HepG2 (cell line): Measurements from ENCODE around the gene MS4A15. TPM values are rescaled to one million over a fixed set of nuclear protein-coding genes. Genes with fewer than 3 reads are reported as not detected.

Experiments used
- ATAC-seq: fragments of 200-7000 bp; cut with Tn5 transposase; 3 replicates; pipeline ENCODE4 v1.9.1; 2020; ENCODE audit warnings: mild to moderate bottlenecking, moderate library complexity
- BruUV-seq: library from RNA; stranded (reverse); fragments of 400-500 nt; replicated peaks from 2 replicates; lab custom pipeline; 2021; lab: Mats Ljungman, UMichigan
- CTCF ChIA-PET: fragments of 300-600 bp; formaldehyde crosslinking; extraction: SDS; loops from one replicate; lab custom pipeline; 2021; ENCODE audit warnings: low total read pairs, inconsistent platforms, low intra/inter-chr PET ratio; lab: Yijun Ruan, JAX
- POLR2A ChIA-PET: fragments of 350-600 bp; sonication (Branson Sonifier 250); formaldehyde crosslinking; loops from one replicate; lab custom pipeline; 2020; ENCODE audit warnings: antibody characterized with exemption, inconsistent platforms; lab: Yijun Ruan, JAX
- DNase-seq: peaks from one replicate; pipeline ENCODE4 v3.0.0-alpha.2; 2015; ENCODE audit warnings: low spot score
- FAIRE-seq: peaks from 3 replicates; lab custom pipeline; 2011; peaks lifted over from hg19 to GRCh38; lab: Jason Lieb, UNC
- H2AFZ ChIP-seq: one replicate; pipeline ENCODE4 v1.6.1; 2011; ENCODE audit warnings: low read length, inconsistent platforms
- H3K27ac ChIP-seq: fragments of 300-600 bp; 3 replicates; pipeline ENCODE4 v1.8.0; 2011; ENCODE audit warnings: mixed run types, mild to moderate bottlenecking, mixed read lengths, low read length, inconsistent platforms; ENCODE audit not compliant: insufficient read depth; ENCODE audit errors: extremely low read length
- H3K27me3 ChIP-seq, 2 experiments: fragments of 200-600 bp in 1 of 2; 2 replicates in 1 of 2; 3 replicates in 1 of 2; pipeline versions ENCODE4 v1.6.0 to v1.8.0; 2011; ENCODE audit warnings: low read length in 2 of 2, mild to moderate bottlenecking in 2 of 2, moderate library complexity in 2 of 2, inconsistent platforms in 1 of 2; ENCODE audit not compliant: insufficient read depth in 2 of 2, control insufficient read depth in 1 of 2
- H3K36me3 ChIP-seq, 2 experiments: fragments of 200-600 bp in 1 of 2; replicated peaks in 1 of 2; 2 replicates in 1 of 2; 3 replicates in 1 of 2; pipeline versions ENCODE4 v1.5.1 to v1.8.0; 2011; ENCODE audit warnings: low read length in 2 of 2, inconsistent platforms in 1 of 2; ENCODE audit not compliant: insufficient read depth in 2 of 2, control insufficient read depth in 1 of 2
- H3K4me1 ChIP-seq: 2 replicates; pipeline ENCODE4 v1.5.1; 2012; ENCODE audit warnings: low read length, inconsistent platforms; ENCODE audit not compliant: insufficient read depth
- H3K4me2 ChIP-seq: 2 replicates; pipeline ENCODE4 v1.6.0; 2011; ENCODE audit warnings: low read depth, low read length, inconsistent platforms
- H3K4me3 ChIP-seq, 3 experiments: fragments of 200-600 bp in 1 of 3; sonication (generic), shearing (Covaris generic) in 1 of 3; replicated peaks in 1 of 3; 2 replicates each; pipeline ENCODE4 v1.5.1; 2011 to 2016; ENCODE audit warnings: low read length in 3 of 3, inconsistent platforms in 2 of 3, low read depth in 2 of 3, mild to moderate bottlenecking in 2 of 3, control low read depth in 1 of 3, mixed read lengths in 1 of 3; ENCODE audit not compliant: insufficient read depth in 1 of 3
- H3K79me2 ChIP-seq: one replicate; pipeline ENCODE4 v1.6.1; 2011; ENCODE audit warnings: low read length, inconsistent platforms; ENCODE audit not compliant: insufficient read depth
- H3K9ac ChIP-seq: 2 replicates; pipeline ENCODE4 v1.6.0; 2011; ENCODE audit warnings: mild to moderate bottlenecking, low read depth, low read length, inconsistent platforms; ENCODE audit not compliant: insufficient read depth
- H3K9me3 ChIP-seq: 2 replicates; pipeline ENCODE4 v1.5.1; 2012; ENCODE audit warnings: mild to moderate bottlenecking, low read length
- H4K20me1 ChIP-seq: 2 replicates; pipeline ENCODE4 v1.6.0; 2011; ENCODE audit warnings: inconsistent platforms, mild to moderate bottlenecking, low read length, moderate library complexity; ENCODE audit not compliant: insufficient read depth
- CTCF ChIP-seq: sonication (generic); formaldehyde crosslinking; IDR thresholded peaks from 2 replicates; pipeline ENCODE4 v1.5.0; 2020; ENCODE audit warnings: mild to moderate bottlenecking, missing genetic modification reagents, moderate library complexity
- MIXL1 ChIP-seq: IDR thresholded peaks from 2 replicates; pipeline ENCODE4 v1.6.1; 2016
- NR2F6 ChIP-seq, 2 experiments: IDR thresholded peaks; 2 replicates each; pipeline ENCODE4 v1.6.1; 2016; ENCODE audit warnings: antibody characterized with exemption in 1 of 2, mild to moderate bottlenecking in 1 of 2
- RFXANK ChIP-seq: IDR thresholded peaks from 2 replicates; pipeline ENCODE4 v1.6.1; 2016
- ZFP62 ChIP-seq: sonication (generic); formaldehyde crosslinking; IDR thresholded peaks from 2 replicates; pipeline ENCODE4 v1.4.0; 2020; ENCODE audit warnings: missing genetic modification reagents
- ZNF484 ChIP-seq: sonication (generic); formaldehyde crosslinking; IDR thresholded peaks from 2 replicates; pipeline ENCODE4 v1.5.1; 2020; ENCODE audit warnings: mild to moderate bottlenecking, low read depth, missing genetic modification reagents, borderline replicate concordance
- WGBS: methylation state at CpG from one replicate; pipeline ENCODE4 v1.1.6; 2017; ENCODE audit warnings: low lambda C conversion rate; 5-methylcytosine and 5-hydroxymethylcytosine counted together
- in situ Hi-C: cut with HindIII; loops from 2 replicates; pipeline ENCODE4 v1.10.0; 2017; ENCODE audit warnings: low pct_unique_long_range_greater_than_20kb; ENCODE audit not compliant: extremely low pct_ligation_motif_present
- intact Hi-C: fragments of 100-400 bp; cut with micrococcal nuclease; formaldehyde crosslinking; loops from one replicate; pipeline ENCODE4 v1.10.0; 2022; ENCODE audit not compliant: unreplicated experiment
- polyA plus RNA-seq, 8 experiments: library from polyadenylated mRNA; depleted of rRNA in 3 of 8; stranded (reverse) in 7 of 8; unstranded in 1 of 8; fragments of >200 nt; fragmentation: Illumina TruSeq in 4 of 8; extraction: Trizol in 4 of 8; gene quantifications; 2 replicates each; pipeline versions ENCODE4 v1.2.1 to v1.2.3, GENCODE V29; 2011 to 2016; ENCODE audit warnings: low read depth in 4 of 8, missing spikeins in 1 of 8, mixed read lengths in 1 of 8; ENCODE audit not compliant: insufficient read depth in 1 of 8
- total RNA-seq, 5 experiments: library from RNA; depleted of rRNA; stranded (reverse); fragments of >200 nt; fragmentation: Illumina TruSeq; extraction: Trizol; gene quantifications; 2 replicates each; pipeline ENCODE4 v1.2.3, GENCODE V29; 2016; ENCODE audit warnings: low read depth in 1 of 5

MS4A15 gene
- total and polyA plus RNA-seq, 2 of the 13 experiments (the other 11 are each of a cell fraction or from before 2014, with no cell fraction given): not detected

- DNase-seq: peak; percentile 25
- CTCF ChIA-PET: no interaction called here
Observed at GRCh38 chr11:60762851-60763691, 6.4 kb downstream of the MS4A15 start.

More at GRCh38 chr11:60762851-60763691, 6.4 kb downstream of the MS4A15 start:
- 27% methylated on average over 11 of the region's 11 CpGs for WGBS
- POLR2A ChIA-PET: no interaction called here
- Histone ChIP-seq H3K79me2 (no peaks in the 10 kb centered on the region), H3K9me3 (no peaks in the 10 kb centered on the region), H3K4me2 (no peak overlapping the region), H3K4me1 (no peaks in the 10 kb centered on the region), H3K4me3 (no peak overlapping the region), H2AFZ (no peak overlapping the region), H4K20me1 (no peaks in the 10 kb centered on the region), H3K9ac (no peak overlapping the region)
- ATAC-seq: peak; percentile 57
- in situ Hi-C loops: no loop called here
- intact Hi-C loops: loop anchor here (5.0 kb wide), 1 partner anchor 401 kb away; no protein-coding TSS in a partner anchor
- no TSS peak for BruUV-seq
- no peak for TF ChIP-seq ZNF484 (CRISPR knock-in tag)
- no peak for TF ChIP-seq ZFP62
- TF ChIP-seq RFXANK (CRISPR knock-in tag): no peak
- TF ChIP-seq NR2F6 (IDR thresholded peaks at IDR 0.05): peak; percentile 65
- TF ChIP-seq NR2F6 (CRISPR knock-in tag; IDR thresholded peaks at IDR 0.05): peak; percentile 48; the same call in 1 of the 2 replicates
- no peak for TF ChIP-seq MIXL1 (CRISPR knock-in tag)
- TF ChIP-seq CTCF (CRISPR knock-in tag): peak; percentile 17; the same call in 1 of the 2 replicates
- TF ChIP-seq, all 625 proteins: peak for 2
- H3K27ac ChIP-seq: no peak overlapping the region
- peaks cover 1 to 29% of the 10 kb centered on the region in 2 experiments; a peak in 2 of 5 replicates for H3K27me3 ChIP-seq
- FAIRE-seq: peak; percentile 60
- H3K36me3 ChIP-seq: no peaks in the 10 kb centered on the region
